ENCODE measurements around the gene EIF3K.

EIF3K gene

GRCh38 chr19:38671654-38672053, 52.7 kb downstream of the EIF3K start:
- DNase-seq (ENCODE audit: extremely low spot score): no peak
- ChIA-PET POLR2A (interaction anchor here (1.4 to 2.1 kb wide), 3 partner anchors 12 to 53 kb away, joined by 3 to 7 read pairs (median 3); partner anchors contain the start of gene EIF3K), CTCF (no interaction called here)
- TF ChIP-seq L3MBTL2 (conservative IDR thresholded peaks at IDR 0.05): no peak
- TF ChIP-seq HDGF (IDR thresholded peaks at IDR 0.05; ENCODE audit: borderline replicate concordance): no peak
- TF ChIP-seq SP1 (IDR thresholded peaks at IDR 0.05): no peak
- no peak for TF ChIP-seq TARDBP (IDR thresholded peaks at IDR 0.05)
- TF ChIP-seq PKNOX1 (IDR thresholded peaks at IDR 0.05): no peak
- no peak for TF ChIP-seq FOXM1 (IDR thresholded peaks at IDR 0.05; ENCODE audit: borderline replicate concordance)
- no peak for TF ChIP-seq FOXA1 (IDR thresholded peaks at IDR 0.05)
- TF ChIP-seq FOXK2 (IDR thresholded peaks at IDR 0.05): no peak

- DNase-seq (ENCODE audit: extremely low spot score): no peak
- ChIA-PET POLR2A (no interaction called here), CTCF (no interaction called here)
- no peak for TF ChIP-seq SUZ12 (IDR thresholded peaks at IDR 0.05)
- TF ChIP-seq ZNF384 (IDR thresholded peaks at IDR 0.05): no peak
- TF ChIP-seq FOXK2 (IDR thresholded peaks at IDR 0.05): no peak
- TF ChIP-seq SP1 (IDR thresholded peaks at IDR 0.05): no peak
- no peak for TF ChIP-seq PKNOX1 (IDR thresholded peaks at IDR 0.05)
- no peak for TF ChIP-seq LEF1 (IDR thresholded peaks at IDR 0.05; ENCODE audit: borderline replicate concordance)
These were observed 54.0 kb downstream of the EIF3K start for GRCh38 chr19:38673030-38673429.

DNA sequence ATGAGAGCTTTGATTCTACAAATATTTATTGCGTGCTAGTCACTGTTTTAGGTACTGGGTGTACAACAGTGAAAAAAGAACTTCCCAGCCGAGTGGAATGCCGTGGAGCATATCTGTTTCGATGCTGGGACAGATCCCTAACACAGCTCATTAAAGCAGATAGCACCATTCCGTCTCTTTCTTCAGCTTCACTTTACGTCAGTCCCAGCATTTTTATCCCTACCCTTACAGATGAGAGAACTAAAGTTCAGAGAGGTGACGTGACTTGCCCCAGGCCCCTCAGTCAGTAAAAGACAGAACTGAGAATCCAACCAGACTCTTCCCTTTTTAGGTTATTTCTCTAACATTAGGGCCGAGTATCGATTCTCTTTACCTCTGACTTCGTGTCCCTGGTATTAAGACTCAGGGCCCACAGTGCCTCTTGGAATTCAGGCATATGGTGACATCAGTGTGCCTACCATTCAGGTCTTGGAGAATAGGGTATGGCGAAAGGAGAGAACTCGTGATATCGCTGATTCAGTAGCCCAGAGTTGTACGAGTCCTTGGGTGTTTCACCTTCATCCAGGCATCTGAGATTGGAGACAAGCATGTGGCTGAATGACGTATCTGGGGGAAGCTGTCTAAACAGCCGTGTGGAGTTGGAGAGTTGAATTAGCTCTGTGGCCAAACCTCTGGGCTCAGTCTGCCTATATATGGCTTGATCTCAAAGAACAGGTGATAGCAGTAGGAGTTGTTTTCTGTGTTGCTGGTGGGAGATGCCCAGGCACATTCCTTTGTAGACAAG, 55.6 kb downstream of the EIF3K start:
- ChIA-PET CTCF (no interaction called here), POLR2A (no interaction called here)
- TF ChIP-seq PKNOX1 (IDR thresholded peaks at IDR 0.05) (no peak), FOXM1 (IDR thresholded peaks at IDR 0.05; ENCODE audit: borderline replicate concordance) (no peak), LEF1 (IDR thresholded peaks at IDR 0.05; ENCODE audit: borderline replicate concordance) (no peak), BHLHE40 (IDR thresholded peaks at IDR 0.05; ENCODE audit: borderline replicate concordance) (no peak), CTBP1 (IDR thresholded peaks at IDR 0.05; ENCODE audit: borderline replicate concordance) (no peak), L3MBTL2 (conservative IDR thresholded peaks at IDR 0.05) (no peak), ELF4 (IDR thresholded peaks at IDR 0.05) (no peak), FOXA1 (IDR thresholded peaks at IDR 0.05) (no peak), NFRKB (IDR thresholded peaks at IDR 0.05) (no peak), SP1 (IDR thresholded peaks at IDR 0.05) (no peak), SUZ12 (IDR thresholded peaks at IDR 0.05) (no peak), FOXK2 (IDR thresholded peaks at IDR 0.05) (no peak), HDGF (IDR thresholded peaks at IDR 0.05; ENCODE audit: borderline replicate concordance) (no peak), ARNT (IDR thresholded peaks at IDR 0.05) (no peak), TARDBP (IDR thresholded peaks at IDR 0.05) (no peak), ZNF384 (IDR thresholded peaks at IDR 0.05) (no peak)
- no peak for DNase-seq (ENCODE audit: extremely low spot score)

- CTCF ChIA-PET: no interaction called here
- no peak for TF ChIP-seq SP1 (IDR thresholded peaks at IDR 0.05)
- no peak for TF ChIP-seq ELF4 (IDR thresholded peaks at IDR 0.05)
- TF ChIP-seq NFRKB (IDR thresholded peaks at IDR 0.05): no peak
- TF ChIP-seq FOXA1 (IDR thresholded peaks at IDR 0.05): no peak
- no peak for TF ChIP-seq ZNF384 (IDR thresholded peaks at IDR 0.05)
- no peak for TF ChIP-seq PKNOX1 (IDR thresholded peaks at IDR 0.05)
- no peak for TF ChIP-seq HDGF (IDR thresholded peaks at IDR 0.05; ENCODE audit: borderline replicate concordance)
- no peak for TF ChIP-seq FOXM1 (IDR thresholded peaks at IDR 0.05; ENCODE audit: borderline replicate concordance)
- TF ChIP-seq L3MBTL2 (conservative IDR thresholded peaks at IDR 0.05): no peak
- no peak for TF ChIP-seq TARDBP (IDR thresholded peaks at IDR 0.05)
- TF ChIP-seq SUZ12 (IDR thresholded peaks at IDR 0.05): no peak
- TF ChIP-seq ARNT (IDR thresholded peaks at IDR 0.05): no peak
- no peak for TF ChIP-seq LEF1 (IDR thresholded peaks at IDR 0.05; ENCODE audit: borderline replicate concordance)
- TF ChIP-seq FOXK2 (IDR thresholded peaks at IDR 0.05): no peak
- TF ChIP-seq CTBP1 (IDR thresholded peaks at IDR 0.05; ENCODE audit: borderline replicate concordance): no peak
- TF ChIP-seq BHLHE40 (IDR thresholded peaks at IDR 0.05; ENCODE audit: borderline replicate concordance): no peak
- DNase-seq (ENCODE audit: extremely low spot score): no peak
- POLR2A ChIA-PET: no interaction called here
These were observed 56.6 kb downstream of the EIF3K start for GRCh38 chr19:38675611-38676010.

- ChIA-PET CTCF (no interaction called here), POLR2A (no interaction called here)
- TF ChIP-seq FOXM1 (IDR thresholded peaks at IDR 0.05; ENCODE audit: borderline replicate concordance) (no peak), HDGF (IDR thresholded peaks at IDR 0.05; ENCODE audit: borderline replicate concordance) (no peak), LEF1 (IDR thresholded peaks at IDR 0.05; ENCODE audit: borderline replicate concordance) (no peak), BHLHE40 (IDR thresholded peaks at IDR 0.05; ENCODE audit: borderline replicate concordance) (no peak), TARDBP (IDR thresholded peaks at IDR 0.05) (no peak), FOXA1 (IDR thresholded peaks at IDR 0.05) (no peak), L3MBTL2 (conservative IDR thresholded peaks at IDR 0.05) (no peak), CTBP1 (IDR thresholded peaks at IDR 0.05; ENCODE audit: borderline replicate concordance) (no peak), NFRKB (IDR thresholded peaks at IDR 0.05) (no peak), ZNF384 (IDR thresholded peaks at IDR 0.05) (no peak), ARNT (IDR thresholded peaks at IDR 0.05) (no peak), PKNOX1 (IDR thresholded peaks at IDR 0.05) (no peak), FOXK2 (IDR thresholded peaks at IDR 0.05) (no peak), SUZ12 (IDR thresholded peaks at IDR 0.05) (no peak), ELF4 (IDR thresholded peaks at IDR 0.05) (no peak), SP1 (IDR thresholded peaks at IDR 0.05) (no peak)
- no peak for DNase-seq (ENCODE audit: extremely low spot score)
These were observed 57.3 kb downstream of the EIF3K start for GRCh38 chr19:38676023-38676877.

Data from HEK293T (cell line).